HG03520 (cell line): ENCODE measurements around the gene MZT2A.
"Not testable (repeated sequence)": the region's sequence is repeated elsewhere in the genome, so short reads cannot be mapped to it uniquely, and the experiment has no call there.

Source experiments
- ATAC-seq: cut with Tn5 transposase; IDR thresholded peaks from one replicate; pipeline ENCODE4 v1.9.1; 2021; ENCODE audit warnings: mild to moderate bottlenecking, moderate library complexity; ENCODE audit not compliant: unreplicated experiment

Gene MZT2A

GRCh38 chr2:131471624-131472023 lies 20.6 kb downstream of the MZT2A start:
- not testable (repeated sequence) for ATAC-seq

GRCh38 chr2:131470944-131471343 lies 21.3 kb downstream of the MZT2A start:
- not testable (repeated sequence) for ATAC-seq

- ATAC-seq: not testable (repeated sequence)
Observed at GRCh38 chr2:131467722-131468121, 24.5 kb downstream of the MZT2A start.

- ATAC-seq: not testable (repeated sequence)
Observed at GRCh38 chr2:131454914-131455313, 37.3 kb downstream of the MZT2A start.

GRCh38 chr2:131451265-131451949 lies 40.8 kb downstream of the MZT2A start:
- ATAC-seq: peak; percentile 71

- ATAC-seq: not testable (repeated sequence)
Observed at GRCh38 chr2:131447981-131448380, 44.2 kb downstream of the MZT2A start.

- ATAC-seq: no peak
Observed at GRCh38 chr2:131445896-131446295, 46.3 kb downstream of the MZT2A start.

GRCh38 chr2:131445515-131445797 lies 46.7 kb downstream of the MZT2A start:
- not testable (repeated sequence) for ATAC-seq

- not testable (repeated sequence) for ATAC-seq
Observed at GRCh38 chr2:131444736-131445514, 47.3 kb downstream of the MZT2A start.

GRCh38 chr2:131440742-131441468 lies 51.3 kb downstream of the MZT2A start:
- ATAC-seq: peak; percentile 86
